ENCODE measurements around the gene ASCC1. TPM values are rescaled to one million over a fixed set of nuclear protein-coding genes. Genes with fewer than 3 reads are reported as not detected.

ASCC1 gene
- total and polyA plus RNA-seq, 9 donors: 21.6 to 53.9 (median 31.1) TPM

- Histone ChIP-seq H3K36me3 (no peaks in the 10 kb centered on the region), H3K9me3 (no peaks in the 10 kb centered on the region), H3K4me1 (ENCODE audit: insufficient read depth) (peaks cover 1% of the 10 kb centered on the region), H3K27ac (peak overlapping the region in 1 of 2 donors; percentile 12), H3K4me3 (no peak overlapping the region), H3K27me3 (no peaks in the 10 kb centered on the region)
- TF ChIP-seq POLR2A (IDR thresholded peaks at IDR 0.05) (no peak), CTCF (IDR thresholded peaks at IDR 0.05) (no peak), EP300 (IDR thresholded peaks at IDR 0.05) (no peak)
- DNase-seq: no peak
- intact Hi-C loops (cut with DNase I): loop anchor here in 1 of 4 donors (10.0 kb wide), 1 partner anchor 220 kb away; no protein-coding TSS in a partner anchor
- WGBS, 3 donors: 9 to 23% (median 16%) methylated on average over 1 of the region's 1 CpG
Observed at GRCh38 chr10:72124989-72125388, 91.1 kb downstream of the ASCC1 start.

GRCh38 chr10:72124381-72124780, 91.7 kb downstream of the ASCC1 start:
- no peaks in the 10 kb centered on the region for H3K36me3 ChIP-seq
- TF ChIP-seq EP300 (IDR thresholded peaks at IDR 0.05) (no peak), POLR2A (IDR thresholded peaks at IDR 0.05) (no peak), CTCF (IDR thresholded peaks at IDR 0.05) (no peak)
- peak overlapping the region in 1 of 2 donors; percentile 12 for H3K27ac ChIP-seq
- H3K9me3 ChIP-seq: no peaks in the 10 kb centered on the region
- no peak for DNase-seq
- peaks cover 1% of the 10 kb centered on the region for H3K4me1 ChIP-seq (ENCODE audit: insufficient read depth)
- no peak overlapping the region for H3K4me3 ChIP-seq
- H3K27me3 ChIP-seq: no peaks in the 10 kb centered on the region
- intact Hi-C loops (cut with DNase I): loop anchor here in 1 of 4 donors (10.0 kb wide), 1 partner anchor 220 kb away; no protein-coding TSS in a partner anchor

- WGBS, 3 donors: 23 to 35% (median 35%) methylated on average over 4 of the region's 4 CpGs
- intact Hi-C loops (cut with DNase I): loop anchor here in 1 of 4 donors (10.0 kb wide), 1 partner anchor 221 kb away; no protein-coding TSS in a partner anchor
- TF ChIP-seq EP300 (IDR thresholded peaks at IDR 0.05) (no peak), POLR2A (IDR thresholded peaks at IDR 0.05) (no peak), CTCF (IDR thresholded peaks at IDR 0.05) (no peak)
Observed at GRCh38 chr10:72123616-72124015, 92.5 kb downstream of the ASCC1 start.

GRCh38 chr10:72122221-72122620, 93.9 kb downstream of the ASCC1 start:
- Histone ChIP-seq H3K9me3 (no peaks in the 10 kb centered on the region), H3K27ac (no peak overlapping the region), H3K4me1 (ENCODE audit: insufficient read depth) (peaks cover 1% of the 10 kb centered on the region), H3K36me3 (no peaks in the 10 kb centered on the region), H3K27me3 (no peaks in the 10 kb centered on the region), H3K4me3 (no peak overlapping the region)
- WGBS, 3 donors: 87 to 96% (median 92%) methylated on average over 4 of the region's 4 CpGs
- no peak for DNase-seq
- TF ChIP-seq POLR2A (IDR thresholded peaks at IDR 0.05): no peak
- no peak for TF ChIP-seq CTCF (IDR thresholded peaks at IDR 0.05)
- no peak for TF ChIP-seq EP300 (IDR thresholded peaks at IDR 0.05)
- intact Hi-C loops (cut with DNase I): loop anchor here in 1 of 4 donors (10.0 kb wide), 1 partner anchor 223 kb away; no protein-coding TSS in a partner anchor

More at GRCh38 chr10:72123616-72124015, 92.5 kb downstream of the ASCC1 start:
- Histone ChIP-seq H3K36me3 (no peaks in the 10 kb centered on the region), H3K4me3 (no peak overlapping the region), H3K4me1 (ENCODE audit: insufficient read depth) (peaks cover 1% of the 10 kb centered on the region), H3K27me3 (no peaks in the 10 kb centered on the region), H3K9me3 (no peaks in the 10 kb centered on the region), H3K27ac (peak overlapping the region in 1 of 2 donors; percentile 12)
- DNase-seq: no peak
